ENCODE data around the gene DENND4A.
"Not testable (repeated sequence)": the region's sequence is repeated elsewhere in the genome, so short reads cannot be mapped to it uniquely, and the experiment has no call there.

The DENND4A gene

DNA sequence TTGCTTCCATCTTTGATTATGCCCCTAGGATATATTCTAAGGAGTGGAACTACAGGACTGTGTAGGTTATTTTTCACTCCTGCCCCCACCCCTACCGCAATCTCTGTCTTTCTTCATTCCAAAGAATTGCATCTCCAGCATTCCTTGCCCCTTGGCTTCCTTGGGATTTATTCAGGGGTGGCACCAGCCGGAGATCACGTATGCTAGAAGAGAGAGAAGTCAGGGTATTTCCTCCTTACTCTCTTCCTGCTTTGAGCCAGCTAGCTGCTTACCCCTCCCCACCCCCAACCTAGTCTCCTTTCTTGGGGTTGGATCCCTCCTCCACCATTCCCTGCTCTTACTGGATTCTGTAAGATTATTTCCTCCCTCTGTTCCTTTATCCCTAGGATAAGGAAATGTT lies 35.0 kb upstream of the DENND4A start:
- Mint-ChIP-seq H3K27ac (peak overlapping the region; percentile 93), H3K4me1 (ENCODE audit: low read depth) (peaks cover 55% of the 10 kb centered on the region), H3K27me3 (no peaks in the 10 kb centered on the region), H3K36me3 (no peaks in the 10 kb centered on the region), H3K9me3 (ENCODE audit: low read depth) (no peaks in the 10 kb centered on the region), H3K4me3 (peak overlapping the region; percentile 64)

DNA sequence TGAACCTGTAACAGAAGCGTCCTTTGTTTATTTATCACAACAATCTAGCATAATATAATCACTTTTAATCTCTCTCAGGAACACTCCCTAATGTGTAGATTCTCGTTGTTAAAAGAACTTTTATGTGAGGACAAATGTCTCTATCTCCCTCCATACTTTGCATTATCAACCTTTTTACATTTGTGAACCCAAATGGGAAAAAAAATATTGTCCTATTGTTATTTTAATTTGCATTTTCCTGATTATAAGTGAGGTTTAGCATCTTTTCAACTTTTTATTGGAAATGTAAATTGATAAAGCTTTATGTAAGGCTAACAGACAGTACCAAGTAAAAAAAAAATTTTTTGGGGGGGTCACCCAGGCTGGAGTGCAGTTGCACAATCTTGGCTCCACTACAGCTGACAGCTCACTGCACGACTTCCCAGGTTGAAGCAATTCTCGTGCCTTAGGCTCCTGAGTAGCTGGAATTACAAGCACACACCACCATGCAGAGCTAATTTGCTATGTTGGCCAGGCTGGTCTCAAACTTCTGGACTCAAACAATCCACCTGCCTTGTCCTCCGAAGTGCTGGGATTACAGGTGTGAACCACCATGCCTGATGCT lies 33.0 kb upstream of the DENND4A start:
- no peaks in the 10 kb centered on the region for H3K27me3 Mint-ChIP-seq
- H3K27ac Mint-ChIP-seq = no peak overlapping the region
- peaks cover 59% of the 10 kb centered on the region for H3K4me1 Mint-ChIP-seq (ENCODE audit: low read depth)
- no peaks in the 10 kb centered on the region for H3K9me3 Mint-ChIP-seq (ENCODE audit: low read depth)
- H3K4me3 Mint-ChIP-seq = no peak overlapping the region
- H3K36me3 Mint-ChIP-seq = no peaks in the 10 kb centered on the region

DNA sequence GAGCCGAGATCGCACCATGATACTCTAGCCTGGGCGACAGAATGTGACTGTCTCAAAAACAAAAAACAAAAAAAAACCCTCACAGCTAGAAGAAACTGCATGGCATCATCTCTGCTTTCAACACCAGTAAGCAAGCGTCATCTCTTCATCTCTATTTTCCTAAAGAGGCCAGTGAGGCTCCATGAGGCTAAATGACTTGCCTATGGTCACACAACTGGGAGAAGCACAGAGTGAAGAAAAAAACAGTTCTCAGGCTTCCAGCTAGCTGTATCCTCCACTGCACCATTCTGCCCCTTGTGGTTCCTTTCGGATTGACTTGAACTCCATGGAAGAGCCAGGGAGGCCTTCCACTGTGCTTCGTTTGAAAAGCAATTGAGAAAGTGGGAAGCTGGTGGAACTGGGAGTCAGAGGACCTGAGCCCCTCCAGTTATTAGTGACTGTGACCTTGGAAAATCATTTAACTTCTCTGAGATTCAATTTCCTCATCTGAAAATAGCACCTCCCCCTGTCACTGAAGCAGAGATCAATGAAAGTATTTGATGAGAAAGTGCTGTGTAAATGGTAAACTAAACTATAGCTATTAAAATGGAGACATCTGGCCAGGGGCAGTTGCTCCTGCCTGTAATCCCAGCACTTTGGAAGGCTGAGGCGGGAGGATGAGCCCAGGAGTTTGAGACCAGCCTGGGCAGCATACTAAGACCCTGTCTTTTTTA lies 32.1 kb upstream of the DENND4A start:
- Mint-ChIP-seq H3K4me3 (no peak overlapping the region), H3K9me3 (ENCODE audit: low read depth) (no peaks in the 10 kb centered on the region), H3K27ac (no peak overlapping the region)

DNA sequence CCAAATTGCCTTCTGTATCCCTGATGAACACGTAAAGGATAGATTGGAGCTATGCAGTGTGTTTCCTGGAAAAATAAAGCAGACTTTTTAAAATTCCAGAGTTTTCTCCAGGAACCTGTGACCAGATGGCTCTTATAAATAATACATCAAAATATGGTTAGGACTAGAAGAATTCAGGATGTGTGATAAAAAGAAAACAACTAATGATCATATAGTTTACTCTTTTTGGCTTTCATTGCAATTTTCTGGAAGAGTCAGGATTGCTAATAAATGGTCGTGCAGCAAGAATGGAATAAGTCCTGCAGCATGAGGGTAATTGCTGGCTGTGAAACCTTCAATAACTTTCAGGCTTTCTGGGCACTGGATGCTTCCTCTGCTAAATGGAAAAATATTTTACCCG lies 30.2 kb upstream of the DENND4A start:
- Mint-ChIP-seq H3K4me3 (no peak overlapping the region), H3K27ac (no peak overlapping the region), H3K36me3 (no peaks in the 10 kb centered on the region), H3K27me3 (no peaks in the 10 kb centered on the region), H3K9me3 (ENCODE audit: low read depth) (no peaks in the 10 kb centered on the region), H3K4me1 (ENCODE audit: low read depth) (peaks cover 62% of the 10 kb centered on the region)

More for the DNA sequence above, 32.1 kb upstream of the DENND4A start:
- no peaks in the 10 kb centered on the region for H3K36me3 Mint-ChIP-seq
- peaks cover 64% of the 10 kb centered on the region for H3K4me1 Mint-ChIP-seq (ENCODE audit: low read depth)
- no peaks in the 10 kb centered on the region for H3K27me3 Mint-ChIP-seq

DNA sequence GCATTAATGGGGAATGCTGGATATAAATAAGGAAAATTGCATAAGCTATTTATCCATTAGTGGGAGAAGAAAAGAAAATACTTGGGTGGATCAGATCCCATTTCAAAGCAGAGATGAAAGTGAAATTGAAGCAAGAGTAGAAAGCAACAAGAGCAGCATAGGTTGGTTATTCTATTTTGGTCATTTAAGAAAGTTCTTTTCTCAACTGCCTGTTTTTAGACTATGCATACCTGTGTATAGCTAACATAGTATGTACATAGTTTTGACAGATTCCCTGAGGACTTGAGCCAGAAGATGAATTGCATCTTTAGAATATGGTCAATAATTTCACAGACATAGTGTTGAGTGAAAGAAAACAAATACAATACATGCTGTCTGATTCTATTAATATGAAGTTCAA lies 29.0 kb upstream of the DENND4A start:
- no peaks in the 10 kb centered on the region for H3K27me3 Mint-ChIP-seq
- peak overlapping the region; percentile 92 for H3K27ac Mint-ChIP-seq
- H3K9me3 Mint-ChIP-seq (ENCODE audit: low read depth) = peaks cover 5% of the 10 kb centered on the region
- peak overlapping the region; percentile 9 for H3K4me3 Mint-ChIP-seq
- H3K4me1 Mint-ChIP-seq (ENCODE audit: low read depth) = peaks cover 60% of the 10 kb centered on the region
- H3K36me3 Mint-ChIP-seq = no peaks in the 10 kb centered on the region

DNA sequence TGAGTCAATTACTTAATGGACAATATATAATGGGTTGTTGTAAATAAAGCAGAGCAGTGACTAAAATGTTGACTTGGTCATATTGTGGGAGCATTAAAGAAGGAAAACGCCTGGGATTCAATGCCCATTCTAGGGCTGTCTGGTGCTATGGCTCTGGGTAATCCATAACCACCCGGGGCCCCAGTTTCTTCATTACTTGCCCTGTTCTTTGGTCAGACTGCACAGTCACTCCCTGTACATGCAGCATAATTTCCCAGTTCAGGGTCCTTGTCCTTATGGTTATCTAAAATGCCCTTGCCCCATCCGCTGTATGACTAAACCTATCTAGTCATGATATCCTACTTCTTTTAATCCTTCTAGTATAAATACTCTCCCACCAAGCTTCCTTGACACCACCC lies 27.5 kb upstream of the DENND4A start:
- no peaks in the 10 kb centered on the region for H3K36me3 Mint-ChIP-seq
- H3K4me3 Mint-ChIP-seq = peak overlapping the region; percentile 69
- H3K4me1 Mint-ChIP-seq (ENCODE audit: low read depth) = peaks cover 61% of the 10 kb centered on the region
- H3K27ac Mint-ChIP-seq = peak overlapping the region; percentile 92
- H3K27me3 Mint-ChIP-seq = no peaks in the 10 kb centered on the region
- peaks cover 5% of the 10 kb centered on the region for H3K9me3 Mint-ChIP-seq (ENCODE audit: low read depth)

DNA sequence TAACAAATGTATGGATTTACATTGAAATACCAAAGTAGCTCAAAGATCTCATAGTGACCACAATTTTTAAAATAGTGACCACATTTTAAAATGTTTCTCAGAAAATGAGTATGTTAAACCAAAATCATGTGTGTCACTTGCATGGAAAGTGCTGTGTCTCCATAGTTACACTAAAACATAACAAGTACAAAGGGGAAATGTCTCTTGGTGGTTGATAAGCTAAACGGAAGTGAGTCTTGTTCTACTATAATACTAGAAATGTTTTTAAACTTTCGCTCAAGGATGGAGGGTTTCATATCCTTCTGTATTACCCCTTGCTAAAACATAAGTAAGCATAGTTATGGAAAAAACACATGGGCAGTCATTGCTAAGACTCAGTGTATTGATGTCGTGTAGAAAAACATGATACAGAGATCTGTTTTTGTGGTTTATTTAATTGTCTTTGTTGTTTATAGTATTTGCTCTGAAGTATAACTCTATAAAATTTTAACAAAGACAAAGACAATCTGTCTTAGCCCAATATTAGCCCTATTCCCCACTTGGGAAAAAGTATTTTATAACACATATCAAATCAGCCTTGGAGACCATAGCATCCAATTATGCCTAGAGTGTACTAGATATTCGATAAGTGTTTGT lies 27.0 kb upstream of the DENND4A start:
- Mint-ChIP-seq H3K4me3 (peak overlapping the region; percentile 69), H3K27ac (peak overlapping the region; percentile 92), H3K4me1 (ENCODE audit: low read depth) (peaks cover 57% of the 10 kb centered on the region), H3K36me3 (no peaks in the 10 kb centered on the region), H3K27me3 (no peaks in the 10 kb centered on the region), H3K9me3 (ENCODE audit: low read depth) (peaks cover 5% of the 10 kb centered on the region)

DNA sequence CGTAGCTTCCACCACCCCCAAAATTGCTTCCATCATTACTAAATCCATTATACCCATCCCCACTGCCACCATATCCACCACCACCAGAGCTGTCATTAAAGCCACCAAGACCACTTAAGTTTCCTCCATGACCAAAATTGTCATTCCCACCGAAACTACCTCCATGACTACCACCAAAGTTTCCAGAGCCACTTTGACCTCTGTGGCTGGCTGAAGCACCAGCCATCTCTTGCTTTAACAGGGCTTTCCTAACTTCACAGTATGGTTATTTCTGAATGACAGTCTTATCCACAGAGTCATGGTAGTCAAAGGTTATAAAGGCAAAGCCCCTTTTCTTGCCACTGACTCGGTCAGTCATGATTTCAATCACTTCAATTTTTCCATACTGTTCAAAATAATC lies 24.3 kb upstream of the DENND4A start:
- H3K4me1 Mint-ChIP-seq (ENCODE audit: low read depth) = peaks cover 50% of the 10 kb centered on the region
- H3K27me3 Mint-ChIP-seq = no peaks in the 10 kb centered on the region
- peaks cover 5% of the 10 kb centered on the region for H3K9me3 Mint-ChIP-seq (ENCODE audit: low read depth)
- no peak overlapping the region for H3K4me3 Mint-ChIP-seq
- H3K36me3 Mint-ChIP-seq = peaks cover 3% of the 10 kb centered on the region
- H3K27ac Mint-ChIP-seq = peak overlapping the region; percentile 83

DNA sequence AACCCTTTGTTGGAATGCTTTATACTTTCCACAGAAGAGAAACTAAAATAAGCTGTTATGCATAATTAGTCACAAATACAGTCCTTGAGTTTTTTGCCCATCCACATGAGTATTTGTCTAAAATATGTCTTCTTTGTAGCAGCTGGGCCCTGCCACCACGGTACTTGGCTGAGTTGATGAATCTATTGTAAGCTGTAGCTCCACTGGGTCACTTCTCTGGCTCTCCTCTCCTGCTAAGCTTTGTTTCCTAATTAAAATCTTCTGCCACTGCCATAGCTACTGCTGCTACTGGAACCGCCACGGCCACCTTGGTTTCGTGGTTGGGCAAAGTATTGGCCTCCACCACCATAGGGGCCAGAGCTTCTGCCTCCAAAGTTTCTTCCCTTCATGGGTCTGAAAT lies 23.9 kb upstream of the DENND4A start:
- H3K27ac Mint-ChIP-seq = peak overlapping the region; percentile 83
- H3K9me3 Mint-ChIP-seq (ENCODE audit: low read depth); H3K4me3 Mint-ChIP-seq; H3K27me3 Mint-ChIP-seq; H3K36me3 Mint-ChIP-seq: not testable (repeated sequence)
- H3K4me1 Mint-ChIP-seq (ENCODE audit: low read depth) = peaks cover 46% of the 10 kb centered on the region

DNA sequence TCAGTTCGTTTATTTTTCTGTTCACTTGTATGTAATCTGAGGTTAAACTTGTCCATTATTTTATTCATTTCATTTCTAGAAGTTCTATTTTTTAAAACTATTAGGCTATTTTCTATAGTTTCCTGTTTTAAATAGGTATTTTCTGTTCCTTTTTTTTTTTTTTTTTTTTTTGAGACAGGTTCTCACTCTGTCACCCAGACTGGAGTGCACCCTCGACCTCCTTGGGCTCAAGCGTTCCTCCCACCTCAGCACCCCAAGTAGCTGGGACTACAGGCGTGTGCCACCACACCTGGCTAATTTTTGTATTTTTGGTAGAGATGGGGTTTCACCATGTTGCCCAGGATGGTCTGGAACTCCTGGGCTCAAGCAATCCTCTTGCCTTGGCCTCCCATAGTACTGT lies 22.2 kb upstream of the DENND4A start:
- not testable (repeated sequence) for H3K27me3 Mint-ChIP-seq; H3K36me3 Mint-ChIP-seq; H3K4me3 Mint-ChIP-seq; H3K9me3 Mint-ChIP-seq (ENCODE audit: low read depth)
- Mint-ChIP-seq H3K4me1 (ENCODE audit: low read depth) (peaks cover 31% of the 10 kb centered on the region), H3K27ac (peak overlapping the region; percentile 11)

DNA sequence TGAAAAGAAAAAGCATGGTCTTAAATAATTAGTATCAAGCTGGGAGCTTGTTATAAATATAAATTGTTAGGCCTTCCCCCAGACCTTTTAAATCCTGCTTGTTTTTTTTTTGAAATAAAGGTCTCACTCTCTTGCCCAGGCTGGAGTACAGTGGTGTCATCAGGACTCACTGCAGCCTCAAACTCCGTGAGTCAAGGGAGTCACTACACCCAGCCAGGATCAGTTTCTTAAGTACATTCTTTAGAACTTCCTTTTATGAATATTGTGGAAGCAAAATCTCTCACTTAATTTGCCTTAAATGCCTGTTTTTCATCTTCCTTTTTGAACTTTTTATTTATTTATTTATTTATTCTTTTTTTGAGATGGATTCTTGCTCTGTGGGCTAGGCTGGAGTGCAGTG lies 20.8 kb upstream of the DENND4A start:
- Mint-ChIP-seq H3K27ac (no peak overlapping the region), H3K9me3 (ENCODE audit: low read depth) (peaks cover 5% of the 10 kb centered on the region), H3K4me1 (ENCODE audit: low read depth) (peaks cover 18% of the 10 kb centered on the region)

DNA sequence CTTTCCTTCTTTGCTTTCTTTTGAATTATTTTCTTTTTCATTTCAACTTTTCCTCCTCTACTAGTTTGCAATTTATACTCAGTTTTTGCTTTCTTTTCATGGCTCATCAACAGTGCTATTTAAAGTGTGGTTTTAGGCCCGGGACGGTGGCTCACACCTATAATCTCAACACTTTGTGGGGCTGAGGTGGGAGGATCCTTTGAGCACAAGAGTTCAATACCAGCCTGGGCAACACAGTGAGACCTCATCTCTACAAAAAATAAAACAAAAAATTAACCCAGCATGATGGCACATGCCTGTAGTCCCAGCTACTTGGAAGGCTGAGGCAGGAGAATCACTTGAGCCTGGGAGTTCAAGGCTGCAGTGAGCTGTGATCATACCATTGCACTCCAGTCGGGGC lies 20.4 kb upstream of the DENND4A start:
- Mint-ChIP-seq H3K4me1 (ENCODE audit: low read depth) (peaks cover 21% of the 10 kb centered on the region), H3K9me3 (ENCODE audit: low read depth) (peaks cover 5% of the 10 kb centered on the region), H3K4me3 (no peak overlapping the region), H3K36me3 (peaks cover 5% of the 10 kb centered on the region), H3K27ac (peak overlapping the region; percentile 58), H3K27me3 (no peaks in the 10 kb centered on the region)

More for the DNA sequence above, 20.8 kb upstream of the DENND4A start:
- Mint-ChIP-seq H3K27me3 (no peaks in the 10 kb centered on the region), H3K36me3 (peaks cover 3% of the 10 kb centered on the region), H3K4me3 (no peak overlapping the region)

DNA sequence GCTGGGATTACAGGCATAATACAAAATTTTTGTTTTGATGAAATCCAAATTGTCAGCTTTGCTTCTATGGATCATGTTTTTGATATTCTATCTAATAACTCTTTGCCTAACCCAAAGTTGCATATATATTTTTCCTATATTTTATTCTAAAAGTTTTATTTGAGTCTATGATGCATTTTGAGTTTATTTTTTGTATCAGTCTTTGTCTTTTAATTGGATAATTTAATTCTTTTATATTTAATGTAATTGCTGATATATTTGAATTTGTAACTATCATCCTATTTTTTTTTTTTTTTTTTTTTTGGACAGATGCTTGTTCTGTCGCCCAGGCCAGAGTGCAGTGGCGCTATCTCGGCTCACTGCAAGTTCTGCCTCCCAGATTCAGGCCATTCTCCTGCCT lies 19.7 kb upstream of the DENND4A start:
- no peaks in the 10 kb centered on the region for H3K27me3 Mint-ChIP-seq
- peaks cover 20% of the 10 kb centered on the region for H3K4me1 Mint-ChIP-seq (ENCODE audit: low read depth)
- no peak overlapping the region for H3K27ac Mint-ChIP-seq

DNA sequence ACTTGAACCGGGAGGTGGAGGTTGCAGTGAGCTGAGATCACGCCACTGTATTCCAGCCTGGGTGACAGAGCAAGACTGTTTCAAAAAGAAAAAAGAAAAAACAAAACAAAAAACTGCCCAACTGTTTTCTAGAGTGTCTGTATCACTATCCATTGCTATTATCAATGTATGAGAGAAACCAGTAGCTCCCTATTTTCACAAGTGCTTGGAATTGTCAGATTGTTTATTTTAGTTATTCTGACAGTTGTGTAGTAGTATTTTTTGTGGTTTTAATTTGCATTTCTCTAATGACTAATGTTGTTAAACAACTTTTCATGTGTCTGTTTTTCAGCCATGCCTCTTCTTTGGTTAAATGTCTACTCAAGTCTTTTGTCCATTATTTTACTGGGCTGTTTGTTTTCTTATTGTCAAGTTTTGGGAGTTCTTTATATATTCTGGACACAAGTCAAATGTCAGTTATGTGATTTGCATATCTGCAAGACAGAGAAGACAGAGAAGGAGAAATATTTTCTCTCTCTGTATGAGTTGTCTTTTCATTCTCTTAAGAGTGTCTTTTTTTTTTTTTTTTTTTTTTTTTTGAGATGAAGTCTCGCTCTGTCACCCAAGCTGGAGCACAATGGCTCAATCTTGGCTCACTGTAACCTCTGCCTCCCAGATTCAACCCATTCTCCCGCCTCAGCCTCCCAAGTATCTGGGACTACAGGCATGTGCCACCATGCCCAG lies 19.1 kb upstream of the DENND4A start:
- H3K4me1 Mint-ChIP-seq (ENCODE audit: low read depth) = peaks cover 21% of the 10 kb centered on the region
- H3K27ac Mint-ChIP-seq; H3K9me3 Mint-ChIP-seq (ENCODE audit: low read depth); H3K36me3 Mint-ChIP-seq; H3K27me3 Mint-ChIP-seq; H3K4me3 Mint-ChIP-seq: not testable (repeated sequence)

More for the DNA sequence above, 19.7 kb upstream of the DENND4A start:
- Mint-ChIP-seq H3K4me3 (no peak overlapping the region), H3K36me3 (peaks cover 5% of the 10 kb centered on the region), H3K9me3 (ENCODE audit: low read depth) (peaks cover 5% of the 10 kb centered on the region)

DNA sequence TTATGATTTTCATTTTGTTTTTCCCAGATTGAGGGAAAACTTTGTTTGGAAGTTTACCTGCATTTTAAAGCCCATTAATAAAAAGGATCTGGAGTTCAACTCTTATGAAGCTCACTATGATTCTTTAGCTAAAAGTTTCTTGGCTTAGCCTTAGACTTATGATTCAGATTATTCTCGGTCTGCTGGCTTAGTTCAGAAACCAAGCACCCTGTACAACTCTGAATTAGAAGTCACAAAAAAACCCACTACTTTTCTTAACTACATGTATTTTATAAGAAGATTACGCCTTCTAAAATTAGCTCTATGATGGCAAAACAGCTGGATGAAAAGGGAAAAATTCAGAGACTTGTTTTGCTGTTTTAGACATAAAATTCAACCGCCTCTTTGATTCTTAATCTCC lies 14.3 kb upstream of the DENND4A start:
- no peaks in the 10 kb centered on the region for H3K27me3 Mint-ChIP-seq
- H3K4me3 Mint-ChIP-seq = no peak overlapping the region
- H3K4me1 Mint-ChIP-seq (ENCODE audit: low read depth) = peaks cover 32% of the 10 kb centered on the region
- H3K9me3 Mint-ChIP-seq (ENCODE audit: low read depth) = no peaks in the 10 kb centered on the region
- H3K27ac Mint-ChIP-seq = no peak overlapping the region
- peaks cover 2% of the 10 kb centered on the region for H3K36me3 Mint-ChIP-seq
